IMR-90 (cell line): ENCODE measurements around the gene SCN4A. TPM values are rescaled to one million over a fixed set of nuclear protein-coding genes. Genes with fewer than 3 reads are reported as not detected.

Experiments used
- ATAC-seq: fragments of 200-7000 bp; cut with Tn5 transposase; 2 replicates; pipeline ENCODE4 v1.9.1; 2020; ENCODE audit warnings: low read depth, mild to moderate bottlenecking, moderate library complexity
- Bru-seq: library from RNA; stranded (reverse); fragments of 400-500 nt; gene quantifications from one replicate; lab custom pipeline; 2021; lab: Mats Ljungman, UMichigan
- BruChase-seq, 2 experiments: library from RNA; stranded (reverse); fragments of 400-500 nt; gene quantifications; one replicate each; lab custom pipeline; 2021; lab: Mats Ljungman, UMichigan
- BruUV-seq: library from RNA; stranded (reverse); fragments of 400-500 nt; replicated peaks from 2 replicates; lab custom pipeline; 2021; lab: Mats Ljungman, UMichigan
- CTCF ChIA-PET: fragments of 300-600 bp; formaldehyde crosslinking; extraction: SDS; loops from one replicate; lab custom pipeline; 2021; ENCODE audit warnings: antibody characterized with exemption; lab: Yijun Ruan, JAX
- POLR2A ChIA-PET: fragments of 300-600 bp; sonication (Branson Sonifier 250); formaldehyde crosslinking; loops from one replicate; lab custom pipeline; 2022; ENCODE audit warnings: antibody characterized with exemption; ENCODE audit not compliant: unreplicated experiment; lab: Charles Lee
- DNase-seq: peaks from one replicate; pipeline ENCODE4 v3.0.0; 2013
- H2AFZ ChIP-seq: replicated peaks from 2 replicates; pipeline ENCODE3; 2013; ENCODE audit warnings: low read length, mild to moderate bottlenecking; ENCODE audit not compliant: poor library complexity
- H2AK5ac ChIP-seq: 2 replicates; pipeline ENCODE4 v1.6.1; 2013; ENCODE audit warnings: low read depth, low read length, inconsistent platforms
- H2AK9ac ChIP-seq: replicated peaks from 2 replicates; pipeline ENCODE3; 2013; ENCODE audit warnings: mild to moderate bottlenecking, low read depth, low read length, moderate library complexity; ENCODE audit not compliant: poor library complexity
- H2BK120ac ChIP-seq: 2 replicates; pipeline ENCODE4 v1.6.1; 2013; ENCODE audit warnings: low read depth, low read length, inconsistent platforms
- H2BK15ac ChIP-seq: 3 replicates; pipeline ENCODE4 v1.6.1; 2013; ENCODE audit warnings: low read depth, low read length, inconsistent platforms
- H2BK20ac ChIP-seq: 2 replicates; pipeline ENCODE4 v1.6.1; 2013; ENCODE audit warnings: low read depth, mild to moderate bottlenecking, inconsistent platforms, low read length, moderate library complexity
- H2BK5ac ChIP-seq: 2 replicates; pipeline ENCODE4 v1.6.1; 2013; ENCODE audit warnings: mild to moderate bottlenecking, low read depth, low read length, inconsistent platforms; ENCODE audit not compliant: poor library complexity, severe bottlenecking
- H3K14ac ChIP-seq: replicated peaks from 2 replicates; pipeline ENCODE4 v1.6.1; 2013; ENCODE audit warnings: low read depth, low read length, inconsistent platforms
- H3K18ac ChIP-seq: 2 replicates; pipeline ENCODE4 v1.6.1; 2013; ENCODE audit warnings: low read depth, low read length, control low read depth
- H3K23ac ChIP-seq: 2 replicates; pipeline ENCODE4 v1.6.1; 2013; ENCODE audit warnings: low read depth, low read length, inconsistent platforms
- H3K27ac ChIP-seq: 2 replicates; pipeline ENCODE4 v1.5.1; 2013; ENCODE audit warnings: mild to moderate bottlenecking, control low read depth, low read length; ENCODE audit not compliant: insufficient read depth
- H3K27me3 ChIP-seq: 2 replicates; pipeline ENCODE4 v1.6.1; 2013; ENCODE audit warnings: low read length; ENCODE audit not compliant: control insufficient read depth, insufficient read depth
- H3K36me3 ChIP-seq: 2 replicates; pipeline ENCODE4 v1.6.1; 2013; ENCODE audit warnings: low read length, mixed read lengths; ENCODE audit not compliant: control insufficient read depth, insufficient read depth
- H3K4ac ChIP-seq: 2 replicates; pipeline ENCODE4 v1.6.1; 2013; ENCODE audit warnings: low read depth, low read length, inconsistent platforms
- H3K4me1 ChIP-seq: 2 replicates; pipeline ENCODE4 v1.6.1; 2013; ENCODE audit warnings: low read length, mixed read lengths; ENCODE audit not compliant: control insufficient read depth, insufficient read depth
- H3K4me2 ChIP-seq: 2 replicates; pipeline ENCODE4 v1.6.1; 2013; ENCODE audit warnings: low read depth, mild to moderate bottlenecking, control low read depth, low read length, moderate library complexity
- H3K4me3 ChIP-seq: 2 replicates; pipeline ENCODE4 v1.5.1; 2013; ENCODE audit warnings: low read depth, mild to moderate bottlenecking, control low read depth, low read length, moderate library complexity; ENCODE audit not compliant: insufficient read depth
- H3K56ac ChIP-seq: 2 replicates; pipeline ENCODE4 v1.6.1; 2013; ENCODE audit warnings: low read length, inconsistent platforms; ENCODE audit not compliant: insufficient read depth; ENCODE audit errors: extremely low read depth
- H3K79me1 ChIP-seq, 2 experiments: 2 replicates each; pipeline ENCODE4 v1.6.1; 2013; ENCODE audit warnings: low read length in 2 of 2, inconsistent platforms in 1 of 2, low read depth in 1 of 2
- H3K9ac ChIP-seq: 2 replicates; pipeline ENCODE4 v1.6.1; 2013; ENCODE audit warnings: low read depth, low read length, control low read depth
- H3K9me1 ChIP-seq: 2 replicates; pipeline ENCODE4 v1.6.1; 2013; ENCODE audit warnings: low read length, inconsistent platforms; ENCODE audit not compliant: insufficient read depth
- H3K9me3 ChIP-seq: 2 replicates; pipeline ENCODE4 v1.6.1; 2013; ENCODE audit warnings: low read length; ENCODE audit not compliant: control insufficient read depth, insufficient read depth
- H4K20me1 ChIP-seq: 2 replicates; pipeline ENCODE4 v1.6.1; 2013; ENCODE audit warnings: low read length, inconsistent platforms; ENCODE audit not compliant: insufficient read depth
- H4K5ac ChIP-seq: 2 replicates; pipeline ENCODE4 v1.6.1; 2013; ENCODE audit warnings: mild to moderate bottlenecking, low read depth, low read length, control low read depth
- H4K8ac ChIP-seq, 2 experiments: 2 replicates each; pipeline ENCODE4 v1.6.1; 2013; ENCODE audit warnings: low read depth in 2 of 2, low read length in 2 of 2, control low read depth in 1 of 2, inconsistent platforms in 1 of 2
- H4K91ac ChIP-seq: 2 replicates; pipeline ENCODE4 v1.6.1; 2013; ENCODE audit warnings: low read depth, low read length, inconsistent platforms; ENCODE audit not compliant: insufficient read depth
- BHLHE40 ChIP-seq: fragments of 150-350 bp; IDR thresholded peaks from 2 replicates; pipeline ENCODE4 v1.6.1; 2016; ENCODE audit warnings: mild to moderate bottlenecking, low read depth, low read length
- POLR2A ChIP-seq: IDR thresholded peaks from 2 replicates; pipeline ENCODE4 v1.6.1; 2012; ENCODE audit warnings: mild to moderate bottlenecking, low read depth, low read length
- RCOR1 ChIP-seq: IDR thresholded peaks from 2 replicates; pipeline ENCODE4 v1.6.1; 2012; ENCODE audit warnings: mild to moderate bottlenecking, low read length, improper control_type of control experiment; ENCODE audit not compliant: insufficient replicate concordance
- WGBS, 2 experiments: methylation state at CpG; one replicate each; pipeline versions ENCODE4 v1.1.5 to v1.1.7; 2013; ENCODE audit warnings: missing lambda C conversion rate in 2 of 2; ENCODE audit not compliant: insufficient read length in 1 of 2; ENCODE audit errors: extremely low coverage in 2 of 2; 5-methylcytosine and 5-hydroxymethylcytosine counted together
- dilution Hi-C: fragments of 300-500 bp; cut with HindIII; formaldehyde crosslinking; loops from one replicate; pipeline ENCODE4 v1.14.3; 2018; ENCODE audit warnings: low sequenced_read_pairs; ENCODE audit not compliant: unreplicated experiment
- in situ Hi-C: fragments of 300-500 bp; cut with MboI; formaldehyde crosslinking; loops from 3 replicates; pipeline ENCODE4 v1.14.3; 2019; ENCODE audit warnings: low sequenced_read_pairs, inconsistent platforms, mixed read lengths
- intact Hi-C: fragments of 100-400 bp; cut with micrococcal nuclease; formaldehyde crosslinking; loops from 2 replicates; pipeline ENCODE4 v1.10.0; 2022
- long read RNA-seq: library from polyadenylated mRNA; unstranded; transcript quantifications from one replicate; pipeline ENCODE4 v2.0.0, GENCODE V29; 2021; ENCODE audit not compliant: unreplicated experiment
- polyA plus RNA-seq, 3 experiments: library from polyadenylated mRNA; depleted of rRNA; stranded (reverse); fragments of >200 nt; gene quantifications; 2 replicates each; pipeline ENCODE4 v1.2.3, GENCODE V29; 2012; ENCODE audit warnings: low replicate concordance in 1 of 3
- total RNA-seq: library from RNA; depleted of rRNA; stranded (reverse); fragments of >200 nt; gene quantifications from 2 replicates; pipeline ENCODE4 v1.2.3, GENCODE V29; 2012; rRNA removed
- TF ChIP-seq, protein P1 (sequence below): fragments of 150-350 bp; IDR thresholded peaks from 2 replicates; pipeline ENCODE4 v1.6.1; 2017; ENCODE audit warnings: mild to moderate bottlenecking, antibody characterized with exemption, low read length, low read depth
- TF ChIP-seq, protein P2 (sequence below): conservative IDR thresholded peaks from 2 replicates; pipeline ENCODE4 v1.5.1; 2012; ENCODE audit warnings: mild to moderate bottlenecking, low read depth, low read length, improper control_type of control experiment

The SCN4A gene
- total RNA-seq, result not detected in 2 replicates
- not detected in 2 replicates for polyA plus RNA-seq (2012; rRNA removed)
- polyA plus RNA-seq (2012; cell fraction: cytosol; rRNA removed), result under 0.01 TPM in 1 of 2 replicates, not detected in the other
- 0.01 and 0.07 TPM in 2 replicates for polyA plus RNA-seq (2012; cell fraction: nucleus; rRNA removed; ENCODE audit: low replicate concordance)
- not detected for Bru-seq, nascent RNA
- percentile 3 among the genes with signal in this experiment for BruChase-seq, experiment 1, labeled RNA remaining after a 6-hour chase
- BruChase-seq, experiment 2, labeled RNA remaining after a 2-hour chase, result percentile 3 among the genes with signal in this experiment
- long read RNA-seq, result 0 reads

DNA sequence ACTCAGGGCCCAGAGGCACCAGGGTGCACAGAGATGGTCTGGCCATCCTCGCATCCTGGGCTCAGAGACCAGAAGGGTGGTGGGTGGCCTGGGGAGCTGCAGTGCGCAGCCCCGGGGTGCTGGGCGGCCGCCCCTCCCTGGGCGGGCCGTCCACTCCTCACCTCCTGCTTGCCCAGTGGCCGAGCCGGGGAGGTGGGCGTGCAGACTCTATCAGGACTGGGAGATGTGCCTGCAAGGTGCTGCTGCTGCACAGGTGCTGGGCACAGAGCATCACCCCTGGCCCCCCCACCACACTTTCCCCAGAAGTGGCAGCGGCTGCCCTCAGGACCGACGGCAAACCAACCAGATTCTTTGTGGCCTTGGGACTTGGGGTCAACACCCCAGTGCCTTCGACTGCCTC lies at the start of gene SCN4A:
Gene SCN4A, minus strand, starts transcription at position 123 of the 400 bp plus-strand sequence. Its CDS starts 77 bp downstream, at position 46.
- H2BK5ac ChIP-seq, result no peak within 1 kb of the TSS
- H4K8ac ChIP-seq, result no peak within 1 kb of the TSS
- H2BK20ac ChIP-seq, result no peak within 1 kb of the TSS
- in situ Hi-C loops, result no loop called here
- H3K27me3 ChIP-seq, result peaks cover 12% of the 10 kb centered on the region
- H2AK5ac ChIP-seq, result peak within 1 kb of the TSS; percentile 56; the same call in 1 of the 2 replicates
- dilution Hi-C loops, result no loop called here
- ATAC-seq (no peak), DNase-seq (no peak)
- intact Hi-C loops, result no loop called here
- H3K9me3 ChIP-seq, result no peaks in the 10 kb centered on the region
- H3K4me3 ChIP-seq, result no peak within 1 kb of the TSS
- no TSS peak for BruUV-seq
- H4K20me1 ChIP-seq, result peaks cover 3% of the 10 kb centered on the region; the same call in 1 of the 2 replicates
- no peak within 1 kb of the TSS for H2BK15ac ChIP-seq
- H2AK9ac ChIP-seq, result peak within 1 kb of the TSS; percentile 70
- H3K36me3 ChIP-seq, result no peaks in the 10 kb centered on the region
- peaks cover 13% of the 10 kb centered on the region for H3K9me1 ChIP-seq
- no peak within 1 kb of the TSS for H3K9ac ChIP-seq
- no peaks in the 10 kb centered on the region for H3K79me1 ChIP-seq
- TF ChIP-seq, protein P1, sequence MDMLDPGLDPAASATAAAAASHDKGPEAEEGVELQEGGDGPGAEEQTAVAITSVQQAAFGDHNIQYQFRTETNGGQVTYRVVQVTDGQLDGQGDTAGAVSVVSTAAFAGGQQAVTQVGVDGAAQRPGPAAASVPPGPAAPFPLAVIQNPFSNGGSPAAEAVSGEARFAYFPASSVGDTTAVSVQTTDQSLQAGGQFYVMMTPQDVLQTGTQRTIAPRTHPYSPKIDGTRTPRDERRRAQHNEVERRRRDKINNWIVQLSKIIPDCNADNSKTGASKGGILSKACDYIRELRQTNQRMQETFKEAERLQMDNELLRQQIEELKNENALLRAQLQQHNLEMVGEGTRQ, result no peak
- TF ChIP-seq RCOR1 (no peak), BHLHE40 (no peak), POLR2A (no peak)
- TF ChIP-seq, protein P2, sequence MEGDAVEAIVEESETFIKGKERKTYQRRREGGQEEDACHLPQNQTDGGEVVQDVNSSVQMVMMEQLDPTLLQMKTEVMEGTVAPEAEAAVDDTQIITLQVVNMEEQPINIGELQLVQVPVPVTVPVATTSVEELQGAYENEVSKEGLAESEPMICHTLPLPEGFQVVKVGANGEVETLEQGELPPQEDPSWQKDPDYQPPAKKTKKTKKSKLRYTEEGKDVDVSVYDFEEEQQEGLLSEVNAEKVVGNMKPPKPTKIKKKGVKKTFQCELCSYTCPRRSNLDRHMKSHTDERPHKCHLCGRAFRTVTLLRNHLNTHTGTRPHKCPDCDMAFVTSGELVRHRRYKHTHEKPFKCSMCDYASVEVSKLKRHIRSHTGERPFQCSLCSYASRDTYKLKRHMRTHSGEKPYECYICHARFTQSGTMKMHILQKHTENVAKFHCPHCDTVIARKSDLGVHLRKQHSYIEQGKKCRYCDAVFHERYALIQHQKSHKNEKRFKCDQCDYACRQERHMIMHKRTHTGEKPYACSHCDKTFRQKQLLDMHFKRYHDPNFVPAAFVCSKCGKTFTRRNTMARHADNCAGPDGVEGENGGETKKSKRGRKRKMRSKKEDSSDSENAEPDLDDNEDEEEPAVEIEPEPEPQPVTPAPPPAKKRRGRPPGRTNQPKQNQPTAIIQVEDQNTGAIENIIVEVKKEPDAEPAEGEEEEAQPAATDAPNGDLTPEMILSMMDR, result no peak
- H3K4ac ChIP-seq, result no peak within 1 kb of the TSS
- no peak within 1 kb of the TSS for H3K4me2 ChIP-seq
- H3K23ac ChIP-seq, result no peak within 1 kb of the TSS
- no peak within 1 kb of the TSS for H4K5ac ChIP-seq
- H3K14ac ChIP-seq, result peak within 1 kb of the TSS; percentile 35; the same call in 1 of the 2 replicates
- no peak within 1 kb of the TSS for H2AFZ ChIP-seq
- H3K56ac ChIP-seq, result no peak within 1 kb of the TSS
- WGBS, 2 experiments, result 96% methylated on average over 5 of the region's 14 CpGs; no CpG with 5 or more reads in 1 of the 2 experiments
- ChIA-PET CTCF (no interaction called here), POLR2A (no interaction called here)
- H4K91ac ChIP-seq, result no peak within 1 kb of the TSS
- peaks cover 10% of the 10 kb centered on the region for H3K4me1 ChIP-seq
- H3K18ac ChIP-seq, result no peak within 1 kb of the TSS
- H3K27ac ChIP-seq, result no peak within 1 kb of the TSS
- H2BK120ac ChIP-seq, result peak within 1 kb of the TSS; percentile 80; the same call in 1 of the 2 replicates
